Transverse colon (tissue), 4 donors: ENCODE data around the gene PRKCE. TPM values are rescaled to one million over a fixed set of nuclear protein-coding genes. Genes with fewer than 3 reads are reported as not detected.

ENCODE experiments used
- DNase-seq: peaks from one replicate; pipeline ENCODE4 v3.0.0-alpha.2; 2019
- H3K27ac ChIP-seq, 4 donors: fragments of 200-600 bp; sonication (generic); 2 replicates each; pipeline ENCODE4 v1.5.1; 2016 to 2018; ENCODE audit warnings: inconsistent platforms in 4 of 4
- H3K27me3 ChIP-seq: fragments of 200-600 bp; sonication (generic); 2 replicates; pipeline ENCODE4 v1.5.1; 2017; ENCODE audit warnings: inconsistent platforms
- H3K36me3 ChIP-seq, 4 donors: fragments of 200-600 bp; sonication (generic); 2 replicates each; pipeline ENCODE4 v1.5.1; 2017 to 2019; ENCODE audit warnings: inconsistent platforms in 4 of 4
- H3K4me1 ChIP-seq, 4 donors: fragments of 200-600 bp; sonication (generic); 2 replicates each; pipeline ENCODE4 v1.5.1; 2017 to 2020; ENCODE audit warnings: inconsistent platforms in 4 of 4
- H3K4me3 ChIP-seq, 4 donors: fragments of 200-600 bp; sonication (generic); 1 replicate in 1 of 4; 2 replicates in 3 of 4; pipeline versions ENCODE4 v1.5.1 to v1.6.1; 2017 to 2019; ENCODE audit warnings: inconsistent platforms in 4 of 4
- H3K9me3 ChIP-seq, 2 donors: fragments of 200-600 bp; sonication (generic); 2 replicates each; pipeline ENCODE4 v1.5.1; 2017 to 2019; ENCODE audit warnings: inconsistent platforms in 2 of 2
- CTCF ChIP-seq, 5 experiments: fragments of 200-600 bp in 3 of 5; fragments of 450-650 bp in 2 of 5; sonication (generic) in 3 of 5; IDR thresholded peaks; 1 replicate in 2 of 5; 2 replicates in 3 of 5; pipeline ENCODE4 v1.5.1; 2016 to 2017; ENCODE audit warnings: antibody characterized with exemption in 5 of 5, inconsistent platforms in 3 of 5, mild to moderate bottlenecking in 2 of 5, moderate library complexity in 1 of 5
- EP300 ChIP-seq: sonication (generic); formaldehyde crosslinking; IDR thresholded peaks from one replicate; pipeline ENCODE4 v1.6.1; 2017; ENCODE audit warnings: antibody characterized with exemption, low read depth
- POLR2A ChIP-seq: fragments of 450-650 bp; IDR thresholded peaks from one replicate; pipeline ENCODE4 v1.6.1; 2016; ENCODE audit warnings: antibody characterized with exemption, mild to moderate bottlenecking, moderate library complexity
- POLR2AphosphoS5 ChIP-seq, 3 donors: sonication (generic); formaldehyde crosslinking; IDR thresholded peaks; one replicate each; pipeline ENCODE4 v1.6.1; 2016; ENCODE audit warnings: antibody characterized with exemption in 3 of 3
- WGBS, 2 donors: methylation state at CpG; one replicate each; pipeline ENCODE4 v1.1.5; 2018; ENCODE audit warnings: low coverage in 1 of 2; 5-methylcytosine and 5-hydroxymethylcytosine counted together
- in situ Hi-C, 4 donors: fragments of 200-750 bp; cut with MboI; loops; one replicate each; pipeline versions ENCODE4 v1.15.0 to v1.15.1; 2017; ENCODE audit warnings: low sequenced_read_pairs in 3 of 4, low pct_ligation_motif_present in 1 of 4, low pct_unique_long_range_greater_than_20kb in 1 of 4
- intact Hi-C: fragments of 100-400 bp; cut with DNase I; formaldehyde crosslinking; loops from one replicate; pipeline ENCODE4 v1.15.1; 2023; ENCODE audit warnings: low total_unique reads
- total RNA-seq, 4 donors: library from RNA; depleted of rRNA; stranded (reverse); fragments of >200 nt; gene quantifications; one replicate each; pipeline ENCODE4 v1.1.0, GENCODE V29; 2016

PRKCE gene
- total RNA-seq, 4 donors from 2014 or later, result 8.6 to 20.6 (median 11.3) TPM

DNA sequence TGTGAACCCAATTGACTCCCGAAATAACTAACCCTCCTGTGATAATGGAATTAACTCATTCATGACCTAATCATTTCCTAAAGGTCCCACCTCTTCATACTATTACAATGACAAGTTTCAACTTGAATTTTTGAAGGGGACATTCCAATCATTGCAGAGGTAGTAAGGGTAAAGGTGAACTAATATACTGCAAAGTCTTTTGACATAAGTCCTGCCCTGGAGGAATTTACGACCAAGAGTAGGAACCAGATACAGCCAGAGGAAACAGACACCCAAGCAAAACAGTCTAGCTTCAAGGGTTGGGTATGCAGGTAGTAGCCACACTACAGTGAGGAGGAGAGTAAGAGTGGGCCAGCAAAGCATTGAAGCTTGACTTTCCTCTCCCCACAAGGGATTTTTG, 39.2 kb upstream of the PRKCE start:
- in situ Hi-C loops (no loop called here), intact Hi-C loops (no loop called here)
- H3K9me3 ChIP-seq, result no peaks in the 10 kb centered on the region
- H3K4me3 ChIP-seq, result no peak overlapping the region
- WGBS, 2 donors, result 76% methylated on average over 2 of the region's 2 CpGs
- H3K27ac ChIP-seq, result peak overlapping the region in 1 of 4 donors; percentile 92
- no peak for DNase-seq
- TF ChIP-seq CTCF (IDR thresholded peaks at IDR 0.05) (no peak), POLR2AphosphoS5 (IDR thresholded peaks at IDR 0.05) (no peak), EP300 (no peak), POLR2A (no peak)
- H3K36me3 ChIP-seq, result no peaks in the 10 kb centered on the region
- H3K4me1 ChIP-seq, result peaks cover 0 to 20% (median 11%) of the 10 kb centered on the region in 4 donors
- no peaks in the 10 kb centered on the region for H3K27me3 ChIP-seq

DNA sequence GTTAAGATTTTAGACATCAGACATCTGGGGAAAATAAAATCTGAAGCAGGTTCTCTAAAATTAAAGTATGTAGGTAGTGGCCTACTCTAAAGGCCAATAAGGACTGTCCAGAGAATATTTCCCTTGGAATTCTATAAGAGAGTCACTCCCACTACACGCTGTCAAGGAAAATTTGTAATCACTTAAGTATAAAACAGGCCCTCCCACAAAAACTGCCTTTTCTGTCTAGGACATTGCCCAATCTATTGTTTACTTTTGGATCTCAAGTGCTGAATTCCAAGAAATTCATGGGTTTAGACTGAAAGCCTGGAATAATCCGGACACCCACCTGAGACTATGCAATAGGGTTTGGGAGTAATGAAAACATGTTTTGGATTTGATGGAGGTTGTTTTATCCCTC, 38.7 kb upstream of the PRKCE start:
- Histone ChIP-seq H3K9me3 (no peaks in the 10 kb centered on the region), H3K27me3 (no peaks in the 10 kb centered on the region), H3K36me3 (no peaks in the 10 kb centered on the region), H3K4me1 (peaks cover 0 to 20% (median 11%) of the 10 kb centered on the region in 4 donors), H3K4me3 (no peak overlapping the region), H3K27ac (no peak overlapping the region)
- no peak for DNase-seq
- 38 to 66% methylated on average over 1 to 2 of the region's 2 CpGs for WGBS, 2 donors
- TF ChIP-seq CTCF (IDR thresholded peaks at IDR 0.05) (no peak), POLR2A (no peak), EP300 (no peak), POLR2AphosphoS5 (IDR thresholded peaks at IDR 0.05) (no peak)
- intact Hi-C loops (no loop called here), in situ Hi-C loops (no loop called here)

DNA sequence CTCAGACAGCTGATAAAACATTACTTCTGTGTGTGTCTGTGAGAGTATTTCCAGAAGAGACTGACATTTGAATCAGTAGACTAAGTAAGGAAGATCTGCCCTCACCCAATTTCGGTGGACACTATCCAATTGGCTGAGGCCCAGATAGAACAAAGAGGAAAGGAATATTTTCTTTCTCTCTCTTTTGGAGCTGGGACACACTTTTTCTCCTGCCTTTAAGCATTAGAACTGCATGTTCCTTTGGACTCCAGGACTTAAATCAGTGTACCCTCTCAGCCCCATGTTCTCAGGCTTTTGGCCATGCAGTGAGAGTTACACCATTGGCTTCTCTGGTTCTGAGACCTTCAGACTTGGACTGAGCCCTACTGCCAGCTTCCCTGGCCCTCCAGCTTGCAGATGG, 37.1 kb upstream of the PRKCE start:
- no peaks in the 10 kb centered on the region for H3K27me3 ChIP-seq
- no peaks in the 10 kb centered on the region for H3K36me3 ChIP-seq
- no peak for DNase-seq
- H3K4me3 ChIP-seq, result no peak overlapping the region
- no peaks in the 10 kb centered on the region for H3K9me3 ChIP-seq
- no peak overlapping the region for H3K27ac ChIP-seq
- in situ Hi-C loops (no loop called here), intact Hi-C loops (no loop called here)
- peaks cover 0 to 20% (median 11%) of the 10 kb centered on the region in 4 donors for H3K4me1 ChIP-seq
- 56 to 67% methylated on average over 1 of the region's 1 CpG for WGBS, 2 donors
- TF ChIP-seq CTCF (IDR thresholded peaks at IDR 0.05) (no peak), EP300 (no peak)

- Histone ChIP-seq H3K27me3 (no peaks in the 10 kb centered on the region), H3K36me3 (no peaks in the 10 kb centered on the region), H3K4me3 (no peak overlapping the region), H3K9me3 (no peaks in the 10 kb centered on the region), H3K27ac (no peak overlapping the region), H3K4me1 (peaks cover 0 to 14% (median 8%) of the 10 kb centered on the region in 4 donors)
- TF ChIP-seq CTCF (IDR thresholded peaks at IDR 0.05) (no peak), POLR2AphosphoS5 (IDR thresholded peaks at IDR 0.05) (no peak), EP300 (no peak), POLR2A (no peak)
- in situ Hi-C loops, result no loop called here
- WGBS, 2 donors, result 82 to 85% methylated on average over 3 of the region's 3 CpGs
- no peak for DNase-seq
- intact Hi-C loops, result no loop called here
These were observed 36.5 kb upstream of the PRKCE start for GRCh38 chr2:45614871-45615415.
